Smooth muscle cell (in vitro differentiated cells): ENCODE measurements around the gene FAM217A. TPM values are rescaled to one million over a fixed set of nuclear protein-coding genes. Genes with fewer than 3 reads are reported as not detected.
"Not testable (repeated sequence)": the region's sequence is repeated elsewhere in the genome, so short reads cannot be mapped to it uniquely, and the experiment has no call there.

Experiments used
- DNase-seq: peaks from one replicate; lab custom pipeline; 2025; ENCODE audit not compliant: unreplicated experiment; lab: John Stamatoyannopoulos, UW
- H2AFZ ChIP-seq: fragments of 200-600 bp; sonication (generic); 2 replicates; pipeline ENCODE4 v1.6.0; 2016; ENCODE audit warnings: antibody characterized with exemption, low read depth, mild to moderate bottlenecking
- H3F3A ChIP-seq: fragments of 200-600 bp; sonication (generic); 2 replicates; pipeline ENCODE4 v1.6.0; 2017; ENCODE audit warnings: antibody characterized with exemption, low read depth
- H3K27ac ChIP-seq: fragments of 200-600 bp; sonication (generic); 2 replicates; pipeline ENCODE4 v1.5.1; 2016; ENCODE audit warnings: low read depth, mild to moderate bottlenecking
- H3K27me3 ChIP-seq: fragments of 200-600 bp; sonication (generic); 2 replicates; pipeline ENCODE4 v1.6.1; 2016; ENCODE audit warnings: low read depth, mild to moderate bottlenecking
- H3K36me3 ChIP-seq: fragments of 200-600 bp; sonication (generic); 2 replicates; pipeline ENCODE4 v1.5.1; 2016; ENCODE audit warnings: low read depth
- H3K4me1 ChIP-seq: fragments of 200-600 bp; sonication (generic); 2 replicates; pipeline ENCODE4 v1.5.1; 2016; ENCODE audit warnings: low read depth
- H3K4me2 ChIP-seq: fragments of 200-600 bp; sonication (generic); 2 replicates; pipeline ENCODE4 v1.6.0; 2016; ENCODE audit warnings: mild to moderate bottlenecking
- H3K4me3 ChIP-seq: fragments of 200-600 bp; sonication (generic); 2 replicates; pipeline ENCODE4 v1.5.1; 2016; ENCODE audit warnings: mild to moderate bottlenecking
- H3K79me2 ChIP-seq: fragments of 200-600 bp; sonication (generic); 2 replicates; pipeline ENCODE4 v1.6.0; 2016; ENCODE audit warnings: low read depth, mild to moderate bottlenecking
- H3K9ac ChIP-seq: fragments of 200-600 bp; sonication (generic); 2 replicates; pipeline ENCODE4 v1.6.0; 2016; ENCODE audit warnings: low read depth
- H3K9me3 ChIP-seq: fragments of 200-600 bp; sonication (generic); replicated peaks from 2 replicates; pipeline ENCODE4 v1.5.1; 2016; ENCODE audit warnings: low read depth
- H4K20me1 ChIP-seq: fragments of 200-600 bp; sonication (generic); 2 replicates; pipeline ENCODE4 v1.6.0; 2016; ENCODE audit warnings: low read depth
- WGBS: methylation state at CpG from one replicate; pipeline ENCODE4 v1.1.7; 2016; ENCODE audit warnings: low lambda C conversion rate; 5-methylcytosine and 5-hydroxymethylcytosine counted together
- polyA plus RNA-seq: library from polyadenylated mRNA; unstranded; fragments of >200 nt; fragmentation: Nextera tagmentation; extraction: Ambion mirVana; gene quantifications from 2 replicates; pipeline ENCODE4 v1.2.1, GENCODE V29; 2016
- total RNA-seq: library from RNA; depleted of rRNA; stranded (reverse); fragments of >200 nt; gene quantifications from 2 replicates; pipeline ENCODE4 v1.2.3, GENCODE V29; 2014
- TF ChIP-seq, protein P1 (sequence below): fragments of 200-600 bp; sonication (generic); IDR thresholded peaks from 2 replicates; pipeline ENCODE4 v1.5.1; 2017; ENCODE audit warnings: borderline replicate concordance, mild to moderate bottlenecking, antibody characterized with exemption; ENCODE audit not compliant: insufficient read depth, poor library complexity, severe bottlenecking

FAM217A gene
- total and polyA plus RNA-seq, 2 experiments from 2014 or later: not detected

DNA sequence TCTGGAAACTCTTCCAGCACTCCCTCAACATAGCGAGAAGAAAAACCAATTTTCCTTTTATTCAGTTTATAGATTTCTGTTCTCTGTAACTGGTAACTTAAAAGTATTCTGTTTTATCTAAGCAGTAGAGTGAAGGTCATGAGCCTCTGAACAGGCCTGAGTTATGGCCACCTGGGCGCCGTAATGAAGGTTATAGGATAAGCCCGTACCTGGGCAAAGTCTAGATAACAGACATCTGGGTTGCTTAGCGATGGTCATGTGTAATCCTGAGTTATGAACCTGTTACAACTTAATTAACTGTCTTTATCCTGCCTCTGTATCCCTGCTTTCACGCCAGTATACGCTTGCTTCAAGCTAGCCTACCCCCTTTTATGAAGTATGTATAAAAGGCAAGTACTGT lies 13.0 kb upstream of the FAM217A start:
- Histone ChIP-seq H3K27me3 (no peaks in the 10 kb centered on the region), H3K27ac (no peak overlapping the region), H3K9ac (no peak overlapping the region), H2AFZ (no peak overlapping the region), H3F3A (no peaks in the 10 kb centered on the region), H3K79me2 (no peaks in the 10 kb centered on the region), H3K9me3 (no peaks in the 10 kb centered on the region), H3K4me2 (no peak overlapping the region), H3K4me3 (no peak overlapping the region), H4K20me1 (no peaks in the 10 kb centered on the region), H3K36me3 (no peaks in the 10 kb centered on the region), H3K4me1 (no peaks in the 10 kb centered on the region)
- TF ChIP-seq, protein P1, sequence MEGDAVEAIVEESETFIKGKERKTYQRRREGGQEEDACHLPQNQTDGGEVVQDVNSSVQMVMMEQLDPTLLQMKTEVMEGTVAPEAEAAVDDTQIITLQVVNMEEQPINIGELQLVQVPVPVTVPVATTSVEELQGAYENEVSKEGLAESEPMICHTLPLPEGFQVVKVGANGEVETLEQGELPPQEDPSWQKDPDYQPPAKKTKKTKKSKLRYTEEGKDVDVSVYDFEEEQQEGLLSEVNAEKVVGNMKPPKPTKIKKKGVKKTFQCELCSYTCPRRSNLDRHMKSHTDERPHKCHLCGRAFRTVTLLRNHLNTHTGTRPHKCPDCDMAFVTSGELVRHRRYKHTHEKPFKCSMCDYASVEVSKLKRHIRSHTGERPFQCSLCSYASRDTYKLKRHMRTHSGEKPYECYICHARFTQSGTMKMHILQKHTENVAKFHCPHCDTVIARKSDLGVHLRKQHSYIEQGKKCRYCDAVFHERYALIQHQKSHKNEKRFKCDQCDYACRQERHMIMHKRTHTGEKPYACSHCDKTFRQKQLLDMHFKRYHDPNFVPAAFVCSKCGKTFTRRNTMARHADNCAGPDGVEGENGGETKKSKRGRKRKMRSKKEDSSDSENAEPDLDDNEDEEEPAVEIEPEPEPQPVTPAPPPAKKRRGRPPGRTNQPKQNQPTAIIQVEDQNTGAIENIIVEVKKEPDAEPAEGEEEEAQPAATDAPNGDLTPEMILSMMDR: no peak
- WGBS: 96% methylated on average over 7 of the region's 7 CpGs
- no peak for DNase-seq

DNA sequence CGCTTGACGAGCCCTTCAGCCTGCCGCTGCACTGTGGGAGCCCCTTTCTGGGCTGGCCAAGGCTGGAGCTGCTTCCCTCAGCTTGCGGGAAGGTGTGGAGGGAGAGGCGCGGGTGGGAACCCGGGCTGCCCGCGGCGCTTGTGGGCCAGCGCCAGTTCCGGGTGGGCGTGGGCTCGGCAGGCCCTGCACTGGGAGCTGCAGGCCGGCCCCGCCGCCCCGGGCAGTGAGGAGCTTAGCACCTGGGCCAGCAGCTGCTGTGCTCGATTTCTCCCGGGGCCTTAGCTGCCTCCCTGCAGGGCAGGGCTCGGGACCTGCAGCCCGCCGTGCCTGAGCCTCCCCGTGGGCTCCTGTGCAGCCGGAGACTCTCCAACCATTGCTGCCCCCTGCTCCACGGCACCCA lies 11.1 kb upstream of the FAM217A start:
- H3K27ac ChIP-seq, H3K4me1 ChIP-seq, H3K4me2 ChIP-seq, H3K9me3 ChIP-seq, H3K4me3 ChIP-seq, H3K9ac ChIP-seq, DNase-seq, H3K79me2 ChIP-seq, H4K20me1 ChIP-seq, H3K27me3 ChIP-seq, H3K36me3 ChIP-seq, H3F3A ChIP-seq, H2AFZ ChIP-seq: not testable (repeated sequence)
- 95% methylated on average over 21 of the region's 26 CpGs for WGBS

DNA sequence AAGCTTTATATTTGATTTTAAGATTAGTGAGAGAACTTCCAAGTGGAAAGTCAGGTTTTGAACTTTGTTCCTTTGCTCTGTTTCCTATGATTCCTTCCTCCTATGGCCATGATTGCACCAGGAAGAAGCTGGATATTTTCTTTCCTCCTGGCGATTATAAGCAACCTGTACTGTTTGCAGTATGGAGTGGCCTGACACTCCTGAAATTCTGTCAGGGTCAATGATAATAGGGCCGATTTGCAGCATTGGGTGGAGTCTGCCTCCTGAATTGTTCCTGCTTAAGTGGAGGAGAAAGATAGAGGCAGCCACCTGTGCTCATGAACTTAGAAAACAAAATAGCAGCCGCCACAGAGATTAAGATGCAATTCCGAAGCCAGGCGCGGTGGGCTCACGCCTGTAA lies 9.8 kb upstream of the FAM217A start:
- Histone ChIP-seq H3K4me2 (no peak overlapping the region), H3K36me3 (no peaks in the 10 kb centered on the region), H3K4me1 (peaks cover 4% of the 10 kb centered on the region), H3K9ac (no peak overlapping the region), H3K4me3 (no peak overlapping the region), H2AFZ (no peak overlapping the region), H3K27ac (no peak overlapping the region), H3K27me3 (no peaks in the 10 kb centered on the region), H3K9me3 (no peaks in the 10 kb centered on the region), H3F3A (no peaks in the 10 kb centered on the region), H3K79me2 (no peaks in the 10 kb centered on the region), H4K20me1 (no peaks in the 10 kb centered on the region)
- no peak for DNase-seq
- TF ChIP-seq, protein P1: no peak
- WGBS: 96% methylated on average over 7 of the region's 7 CpGs

DNA sequence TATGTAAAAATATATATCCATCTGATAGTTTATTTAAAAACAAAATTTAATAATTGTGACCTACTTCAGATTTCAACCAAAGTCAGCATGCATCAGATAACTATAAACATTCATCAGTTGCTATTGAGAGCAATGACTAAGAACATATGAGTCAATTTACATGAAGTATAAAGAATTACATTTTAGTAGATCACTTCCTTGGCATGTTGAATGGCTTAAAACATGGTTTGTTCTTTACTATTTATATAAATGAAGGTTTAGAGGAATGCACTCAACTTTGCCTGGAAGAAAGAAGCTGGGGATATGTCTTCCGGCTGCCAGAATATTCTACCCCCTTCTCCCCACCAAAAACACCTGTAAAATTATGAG lies 6.4 kb upstream of the FAM217A start:
- H3K4me3 ChIP-seq: no peak overlapping the region
- H3K4me1 ChIP-seq: peaks cover 4% of the 10 kb centered on the region
- no peaks in the 10 kb centered on the region for H3K36me3 ChIP-seq
- no peak overlapping the region for H3K9ac ChIP-seq
- no peak overlapping the region for H3K4me2 ChIP-seq
- 86% methylated on average over 1 of the region's 1 CpG for WGBS
- H3K79me2 ChIP-seq: no peaks in the 10 kb centered on the region
- TF ChIP-seq, protein P1: no peak
- no peak for DNase-seq
- no peaks in the 10 kb centered on the region for H3K27me3 ChIP-seq
- no peaks in the 10 kb centered on the region for H4K20me1 ChIP-seq
- no peaks in the 10 kb centered on the region for H3F3A ChIP-seq
- H2AFZ ChIP-seq: no peak overlapping the region
- H3K9me3 ChIP-seq: no peaks in the 10 kb centered on the region
- H3K27ac ChIP-seq: no peak overlapping the region
